Activated B cell treated with CpG ODN at 0.5 μM for 24 hours (primary cell): Measurements from ENCODE around the gene RHAG. TPM values are rescaled to one million over a fixed set of nuclear protein-coding genes. Genes with fewer than 3 reads are reported as not detected.
"Not testable (repeated sequence)": the region's sequence is repeated elsewhere in the genome, so short reads cannot be mapped to it uniquely, and the experiment has no call there.

Experiments used
- ATAC-seq: fragments of 200-7000 bp; cut with Tn5 transposase; one replicate; pipeline ENCODE4 v1.10.0; 2021; ENCODE audit warnings: low read depth, mild to moderate bottlenecking, moderate library complexity
- CTCF ChIA-PET: fragments of 350-600 bp; sonication (Branson Sonifier 250); formaldehyde crosslinking; loops from one replicate; lab custom pipeline; 2021; ENCODE audit warnings: antibody characterized with exemption; lab: Charles Lee
- POLR2A ChIA-PET: fragments of 350-600 bp; sonication (Branson Sonifier 250); formaldehyde crosslinking; loops from one replicate; lab custom pipeline; 2021; ENCODE audit warnings: antibody characterized with exemption; lab: Charles Lee
- DNase-seq: peaks from one replicate; pipeline ENCODE4 v3.0.0; 2022
- H3K27ac Mint-ChIP-seq: one replicate; pipeline ENCODE4 v1.8.0; 2020; ENCODE audit warnings: mixed read lengths
- H3K27me3 Mint-ChIP-seq: one replicate; pipeline ENCODE4 v1.8.0; 2021; ENCODE audit warnings: mixed read lengths
- H3K36me3 Mint-ChIP-seq: one replicate; pipeline ENCODE4 v1.8.0; 2021; ENCODE audit warnings: low read depth, mixed read lengths
- H3K4me1 Mint-ChIP-seq: one replicate; pipeline ENCODE4 v1.8.0; 2021; ENCODE audit warnings: mixed read lengths
- H3K4me3 Mint-ChIP-seq: one replicate; pipeline ENCODE4 v1.8.0; 2020; ENCODE audit warnings: mild to moderate bottlenecking, mixed read lengths
- H3K9me3 Mint-ChIP-seq: one replicate; pipeline ENCODE4 v1.8.0; 2020; ENCODE audit warnings: mixed read lengths
- CTCF ChIP-seq: fragments of 200-600 bp; IDR thresholded peaks from one replicate; pipeline ENCODE4 v1.8.0; 2022; ENCODE audit warnings: antibody characterized with exemption, mild to moderate bottlenecking
- intact Hi-C: fragments of 100-400 bp; cut with micrococcal nuclease; formaldehyde crosslinking; loops from one replicate; pipeline ENCODE4 v1.15.1; 2024
- total RNA-seq: library from RNA; stranded (reverse); gene quantifications from 2 replicates; pipeline ENCODE4 v1.2.3, GENCODE V29; 2022

RHAG gene
- total RNA-seq, 1 donor from 2014 or later = not detected

DNA sequence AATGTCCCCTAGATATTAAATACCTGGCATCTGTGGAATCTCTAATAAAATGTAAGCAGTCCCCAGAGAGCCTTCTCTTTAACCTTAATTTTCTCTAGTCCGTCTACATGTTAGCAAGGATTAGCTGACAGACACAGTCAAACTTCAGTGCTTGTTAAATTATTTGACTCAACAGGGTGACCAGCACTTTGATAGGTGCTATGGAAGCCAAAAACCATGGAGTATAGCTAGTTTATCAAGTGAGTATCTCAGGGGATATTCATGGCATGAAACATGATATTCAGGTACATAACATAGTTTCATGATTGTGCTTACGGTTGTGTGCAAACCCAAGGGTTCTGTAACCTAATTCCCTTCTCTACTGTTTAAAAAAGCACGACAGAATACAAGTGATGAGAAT is 3.9 kb downstream of the RHAG start:
- DNase-seq (no peak), ATAC-seq (no peak)
- CTCF ChIA-PET = no interaction called here
- Mint-ChIP-seq H3K36me3 (no peaks in the 10 kb centered on the region), H3K27ac (no peak overlapping the region), H3K9me3 (peaks cover 3% of the 10 kb centered on the region), H3K4me3 (no peak overlapping the region), H3K4me1 (no peaks in the 10 kb centered on the region), H3K27me3 (no peaks in the 10 kb centered on the region)
- intact Hi-C loops = no loop called here
- POLR2A ChIA-PET = no interaction called here
- TF ChIP-seq CTCF = no peak

DNA sequence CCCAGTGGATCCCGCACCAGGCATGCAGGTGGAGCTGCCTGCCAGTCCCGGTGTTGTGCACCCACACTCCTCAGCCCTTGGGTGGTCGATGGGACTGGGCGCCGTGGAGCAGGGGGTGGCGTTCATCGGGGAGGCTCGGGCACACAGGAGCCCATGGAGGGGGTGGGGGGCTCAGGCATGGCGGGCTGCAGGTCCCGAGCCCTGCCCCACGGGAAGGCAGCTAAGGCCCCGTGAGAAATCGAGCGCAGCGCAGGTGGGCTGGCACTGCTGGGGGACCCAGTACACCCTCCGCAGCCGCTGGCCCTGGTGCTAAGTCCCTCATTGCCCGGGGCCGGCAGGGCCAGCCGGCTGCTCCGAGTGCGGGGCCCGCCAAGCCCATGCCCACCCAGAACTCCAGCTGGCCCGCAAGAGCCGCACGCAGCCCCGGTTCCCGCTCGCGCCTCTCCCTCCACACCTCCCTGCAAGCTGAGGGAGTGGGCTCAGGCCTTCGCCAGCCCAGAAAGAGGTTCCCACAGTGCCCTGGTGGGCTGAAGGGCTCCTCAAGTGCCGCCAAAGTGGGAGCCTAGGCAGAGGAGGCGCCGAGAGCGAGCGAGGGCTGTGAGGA is 7.1 kb downstream of the RHAG start:
- H3K4me1 Mint-ChIP-seq, H3K36me3 Mint-ChIP-seq, DNase-seq, intact Hi-C loops, ATAC-seq, H3K27me3 Mint-ChIP-seq, CTCF ChIA-PET, H3K27ac Mint-ChIP-seq, POLR2A ChIA-PET, H3K4me3 Mint-ChIP-seq, H3K9me3 Mint-ChIP-seq: not testable (repeated sequence)

GRCh38 chr6:49626811-49627210 is 9.8 kb downstream of the RHAG start:
- CTCF ChIA-PET = no interaction called here
- POLR2A ChIA-PET = no interaction called here
- Mint-ChIP-seq H3K27ac (no peak overlapping the region), H3K4me3 (no peak overlapping the region), H3K27me3 (no peaks in the 10 kb centered on the region), H3K9me3 (peaks cover 3% of the 10 kb centered on the region), H3K4me1 (no peaks in the 10 kb centered on the region), H3K36me3 (no peaks in the 10 kb centered on the region)
- intact Hi-C loops = no loop called here
- ATAC-seq (no peak), DNase-seq (no peak)
- no peak for TF ChIP-seq CTCF

DNA sequence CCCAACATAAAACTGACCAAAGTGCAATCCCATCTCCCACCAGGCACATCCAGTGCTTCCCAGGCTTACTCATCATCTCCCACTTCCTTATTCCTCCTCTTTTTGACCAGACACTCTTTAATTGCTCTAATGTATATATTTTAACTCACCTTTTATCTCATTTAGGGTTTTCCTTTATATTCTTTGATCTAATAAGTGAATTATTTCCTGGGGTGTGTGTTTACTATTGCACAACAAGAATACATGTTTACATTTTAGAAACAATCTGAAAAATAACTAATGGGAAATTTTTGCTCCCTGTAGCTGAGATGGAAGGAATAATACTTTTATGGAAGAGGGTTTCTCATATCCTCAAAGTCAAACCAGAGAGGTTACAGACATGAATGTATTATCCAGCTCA is 18.4 kb downstream of the RHAG start:
- H3K36me3 Mint-ChIP-seq = no peaks in the 10 kb centered on the region
- H3K4me1 Mint-ChIP-seq = no peaks in the 10 kb centered on the region
- POLR2A ChIA-PET = no interaction called here
- H3K27me3 Mint-ChIP-seq = no peaks in the 10 kb centered on the region
- H3K9me3 Mint-ChIP-seq = no peaks in the 10 kb centered on the region
- intact Hi-C loops = no loop called here
- no peak overlapping the region for H3K4me3 Mint-ChIP-seq
- CTCF ChIA-PET = no interaction called here
- no peak overlapping the region for H3K27ac Mint-ChIP-seq
- no peak for TF ChIP-seq CTCF
- DNase-seq = no peak
- ATAC-seq = no peak

- H3K9me3 Mint-ChIP-seq, POLR2A ChIA-PET, CTCF ChIA-PET, DNase-seq, H3K4me3 Mint-ChIP-seq, H3K27me3 Mint-ChIP-seq, H3K36me3 Mint-ChIP-seq, ATAC-seq, H3K27ac Mint-ChIP-seq, intact Hi-C loops, H3K4me1 Mint-ChIP-seq: not testable (repeated sequence)
Observed at GRCh38 chr6:49614144-49614543, 22.5 kb downstream of the RHAG start.

- intact Hi-C loops = no loop called here
- peaks cover 3% of the 10 kb centered on the region for H3K27me3 Mint-ChIP-seq
- no peak for ATAC-seq
Observed at GRCh38 chr6:49609285-49609684, 27.4 kb downstream of the RHAG start.

GRCh38 chr6:49608275-49608674 is 28.4 kb downstream of the RHAG start:
- CTCF ChIA-PET, H3K9me3 Mint-ChIP-seq, H3K27me3 Mint-ChIP-seq, DNase-seq, H3K4me1 Mint-ChIP-seq, POLR2A ChIA-PET, ATAC-seq, H3K36me3 Mint-ChIP-seq, intact Hi-C loops, H3K27ac Mint-ChIP-seq, H3K4me3 Mint-ChIP-seq: not testable (repeated sequence)

More at GRCh38 chr6:49609285-49609684, 27.4 kb downstream of the RHAG start:
- POLR2A ChIA-PET = no interaction called here
- no peak overlapping the region for H3K4me3 Mint-ChIP-seq
- no peaks in the 10 kb centered on the region for H3K9me3 Mint-ChIP-seq
- no peaks in the 10 kb centered on the region for H3K36me3 Mint-ChIP-seq
- CTCF ChIA-PET = no interaction called here
- H3K27ac Mint-ChIP-seq = no peak overlapping the region
- H3K4me1 Mint-ChIP-seq = no peaks in the 10 kb centered on the region
- no peak for DNase-seq
- TF ChIP-seq CTCF = no peak
